Suprapubic skin (tissue), 4 donors: Measurements from ENCODE around the gene AFG1L. TPM values are rescaled to one million over a fixed set of nuclear protein-coding genes. Genes with fewer than 3 reads are reported as not detected.
"Not testable (repeated sequence)": the region's sequence is repeated elsewhere in the genome, so short reads cannot be mapped to it uniquely, and the experiment has no call there.

Source experiments
- DNase-seq, 2 donors: peaks; one replicate each; pipeline ENCODE4 v3.0.0-alpha.2; 2019; ENCODE audit warnings: low spot score in 2 of 2
- H3K27ac ChIP-seq: fragments of 200-600 bp; sonication (generic); one replicate; pipeline ENCODE4 v1.5.1; 2019
- H3K27me3 ChIP-seq: fragments of 200-600 bp; sonication (generic); one replicate; pipeline ENCODE4 v1.5.1; 2019
- H3K36me3 ChIP-seq: fragments of 200-600 bp; sonication (generic); one replicate; pipeline ENCODE4 v1.5.1; 2019
- H3K4me1 ChIP-seq: fragments of 200-600 bp; sonication (generic); one replicate; pipeline ENCODE4 v1.5.1; 2019
- H3K4me3 ChIP-seq: fragments of 200-600 bp; sonication (generic); one replicate; pipeline ENCODE4 v1.5.1; 2019; ENCODE audit warnings: mild to moderate bottlenecking
- H3K9me3 ChIP-seq: fragments of 200-600 bp; sonication (generic); one replicate; pipeline ENCODE4 v1.5.1; 2019
- EP300 ChIP-seq: sonication (generic); formaldehyde crosslinking; IDR thresholded peaks from one replicate; pipeline ENCODE4 v1.6.1; 2017; ENCODE audit warnings: antibody characterized with exemption
- POLR2A ChIP-seq, 2 donors: fragments of 450-650 bp; IDR thresholded peaks; one replicate each; pipeline ENCODE4 v1.6.1; 2017; ENCODE audit warnings: antibody characterized with exemption in 2 of 2, mild to moderate bottlenecking in 2 of 2, moderate library complexity in 2 of 2
- POLR2AphosphoS5 ChIP-seq, 3 donors: sonication (generic); formaldehyde crosslinking; IDR thresholded peaks; one replicate each; pipeline ENCODE4 v1.6.1; 2017; ENCODE audit warnings: antibody characterized with exemption in 3 of 3
- WGBS: methylation state at CpG from one replicate; pipeline ENCODE4 v1.1.5; 2018; 5-methylcytosine and 5-hydroxymethylcytosine counted together
- total RNA-seq, 4 donors: library from RNA; depleted of rRNA; stranded (reverse); fragments of >200 nt; gene quantifications; one replicate each; pipeline ENCODE4 v1.1.0, GENCODE V29; 2016
- TF ChIP-seq, protein P1 (sequence below), 2 donors: fragments of 200-600 bp in 1 of 2; fragments of 450-650 bp in 1 of 2; sonication (generic) in 1 of 2; IDR thresholded peaks; one replicate each; pipeline ENCODE4 v1.5.1; 2016 to 2019; ENCODE audit warnings: antibody characterized with exemption in 2 of 2, mild to moderate bottlenecking in 1 of 2, moderate library complexity in 1 of 2

AFG1L gene
- total RNA-seq, 4 donors from 2014 or later: 1.3 to 7.4 (median 3.0) TPM

GRCh38 chr6:108557494-108558371, 262.9 kb downstream of the AFG1L start:
- DNase-seq: peak; percentile 74 to 85
- WGBS: under 1% methylated on average over 26 of the region's 105 CpGs

GRCh38 chr6:108558372-108559096, 263.7 kb downstream of the AFG1L start:
- Histone ChIP-seq H3K36me3 (no peaks in the 10 kb centered on the region), H3K4me1 (peaks cover 42% of the 10 kb centered on the region), H3K27ac (peak overlapping the region; percentile 99), H3K9me3 (no peaks in the 10 kb centered on the region), H3K27me3 (no peaks in the 10 kb centered on the region), H3K4me3 (peak overlapping the region; percentile 89)
- peak in 2 of 3 donors; percentile 87 to 93 for TF ChIP-seq POLR2AphosphoS5 (IDR thresholded peaks at IDR 0.05)
- no peak for TF ChIP-seq EP300
- peak; percentile 99 for DNase-seq
- WGBS: under 1% methylated on average over 56 of the region's 58 CpGs

More at GRCh38 chr6:108557494-108558371, 262.9 kb downstream of the AFG1L start:
- peaks cover 34% of the 10 kb centered on the region for H3K4me1 ChIP-seq
- H3K27me3 ChIP-seq: no peaks in the 10 kb centered on the region
- H3K36me3 ChIP-seq: no peaks in the 10 kb centered on the region
- H3K9me3 ChIP-seq: no peaks in the 10 kb centered on the region
- peak overlapping the region; percentile 99 for H3K27ac ChIP-seq
- no peak for TF ChIP-seq POLR2A (IDR thresholded peaks at IDR 0.05)
- TF ChIP-seq, protein P1, sequence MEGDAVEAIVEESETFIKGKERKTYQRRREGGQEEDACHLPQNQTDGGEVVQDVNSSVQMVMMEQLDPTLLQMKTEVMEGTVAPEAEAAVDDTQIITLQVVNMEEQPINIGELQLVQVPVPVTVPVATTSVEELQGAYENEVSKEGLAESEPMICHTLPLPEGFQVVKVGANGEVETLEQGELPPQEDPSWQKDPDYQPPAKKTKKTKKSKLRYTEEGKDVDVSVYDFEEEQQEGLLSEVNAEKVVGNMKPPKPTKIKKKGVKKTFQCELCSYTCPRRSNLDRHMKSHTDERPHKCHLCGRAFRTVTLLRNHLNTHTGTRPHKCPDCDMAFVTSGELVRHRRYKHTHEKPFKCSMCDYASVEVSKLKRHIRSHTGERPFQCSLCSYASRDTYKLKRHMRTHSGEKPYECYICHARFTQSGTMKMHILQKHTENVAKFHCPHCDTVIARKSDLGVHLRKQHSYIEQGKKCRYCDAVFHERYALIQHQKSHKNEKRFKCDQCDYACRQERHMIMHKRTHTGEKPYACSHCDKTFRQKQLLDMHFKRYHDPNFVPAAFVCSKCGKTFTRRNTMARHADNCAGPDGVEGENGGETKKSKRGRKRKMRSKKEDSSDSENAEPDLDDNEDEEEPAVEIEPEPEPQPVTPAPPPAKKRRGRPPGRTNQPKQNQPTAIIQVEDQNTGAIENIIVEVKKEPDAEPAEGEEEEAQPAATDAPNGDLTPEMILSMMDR (IDR thresholded peaks at IDR 0.05): no peak
- no peak for TF ChIP-seq POLR2AphosphoS5 (IDR thresholded peaks at IDR 0.05)
- no peak for TF ChIP-seq EP300
- H3K4me3 ChIP-seq: peak overlapping the region; percentile 89

GRCh38 chr6:108559097-108559883, 264.4 kb downstream of the AFG1L start:
- Histone ChIP-seq H3K4me3 (peak overlapping the region; percentile 89), H3K9me3 (no peaks in the 10 kb centered on the region), H3K36me3 (no peaks in the 10 kb centered on the region), H3K27me3 (no peaks in the 10 kb centered on the region), H3K4me1 (peaks cover 50% of the 10 kb centered on the region), H3K27ac (peak overlapping the region; percentile 99)
- peak; percentile 95 to 96 for DNase-seq
- TF ChIP-seq POLR2A (IDR thresholded peaks at IDR 0.05) (peak in 1 of 2 donors; percentile 80), EP300 (no peak), POLR2AphosphoS5 (IDR thresholded peaks at IDR 0.05) (no peak)
- 1% methylated on average over 29 of the region's 84 CpGs for WGBS

GRCh38 chr6:108559884-108560462, 265.1 kb downstream of the AFG1L start:
- Histone ChIP-seq H3K4me1 (peaks cover 56% of the 10 kb centered on the region), H3K27me3 (no peaks in the 10 kb centered on the region), H3K27ac (peak overlapping the region; percentile 99), H3K9me3 (no peaks in the 10 kb centered on the region), H3K4me3 (peak overlapping the region; percentile 89), H3K36me3 (no peaks in the 10 kb centered on the region)
- TF ChIP-seq, protein P1 (IDR thresholded peaks at IDR 0.05): no peak
- peak in 1 of 3 donors; percentile 61 for TF ChIP-seq POLR2AphosphoS5 (IDR thresholded peaks at IDR 0.05)
- DNase-seq: peak; percentile 91 to 92
- WGBS: under 1% methylated on average over 22 of the region's 64 CpGs

- 0% methylated on average over 12 of the region's 110 CpGs for WGBS
- Histone ChIP-seq H3K9me3 (no peaks in the 10 kb centered on the region), H3K4me3 (peak within 1 kb of the TSS; percentile 89), H3K36me3 (no peaks in the 10 kb centered on the region), H3K27ac (peak within 1 kb of the TSS; percentile 99), H3K4me1 (peaks cover 57% of the 10 kb centered on the region), H3K27me3 (no peaks in the 10 kb centered on the region)
- peak; percentile 94 for DNase-seq
- peak in 2 of 3 donors; percentile 18 to 47 for TF ChIP-seq POLR2AphosphoS5 (IDR thresholded peaks at IDR 0.05)
- no peak for TF ChIP-seq EP300
- peak; percentile 41 to 87 for TF ChIP-seq POLR2A (IDR thresholded peaks at IDR 0.05)
- TF ChIP-seq, protein P1 (IDR thresholded peaks at IDR 0.05): no peak
Measured at GRCh38 chr6:108560463-108561308, 265.8 kb downstream of the AFG1L start, which contains the start of gene FOXO3. TSS of gene FOXO3 (plus strand) at chr6:108560917. CDS start at chr6:108561209, 292 bp downstream.

DNA sequence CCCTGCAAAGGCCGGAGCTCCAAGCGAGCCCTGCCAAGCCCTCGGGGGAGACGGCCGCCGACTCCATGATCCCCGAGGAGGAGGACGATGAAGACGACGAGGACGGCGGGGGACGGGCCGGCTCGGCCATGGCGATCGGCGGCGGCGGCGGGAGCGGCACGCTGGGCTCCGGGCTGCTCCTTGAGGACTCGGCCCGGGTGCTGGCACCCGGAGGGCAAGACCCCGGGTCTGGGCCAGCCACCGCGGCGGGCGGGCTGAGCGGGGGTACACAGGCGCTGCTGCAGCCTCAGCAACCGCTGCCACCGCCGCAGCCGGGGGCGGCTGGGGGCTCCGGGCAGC, 266.4 kb downstream of the AFG1L start:
- WGBS: no CpG with 5 or more reads among the region's 40 CpGs
- Histone ChIP-seq H3K4me1 (peaks cover 54% of the 10 kb centered on the region), H3K4me3 (peak overlapping the region; percentile 89), H3K27ac (peak overlapping the region; percentile 99)
- not testable (repeated sequence) for H3K9me3 ChIP-seq, H3K36me3 ChIP-seq, DNase-seq, H3K27me3 ChIP-seq
